Keratinocyte (primary cell): ENCODE measurements around the gene SPRING1. TPM values are rescaled to one million over a fixed set of nuclear protein-coding genes. Genes with fewer than 3 reads are reported as not detected.
"Not testable (repeated sequence)": the region's sequence is repeated elsewhere in the genome, so short reads cannot be mapped to it uniquely, and the experiment has no call there.

Source experiments
- DNase-seq: peaks from one replicate; pipeline ENCODE4 v3.0.0-alpha.2; 2011; ENCODE audit warnings: low read depth, missing footprints, low spot score
- FAIRE-seq: peaks from 2 replicates; lab custom pipeline; 2011; peaks lifted over from hg19 to GRCh38; lab: Jason Lieb, UNC
- H2AFZ ChIP-seq: 2 replicates; pipeline ENCODE4 v1.6.0; 2012; ENCODE audit warnings: low read length, control low read depth, inconsistent platforms; ENCODE audit not compliant: control insufficient read depth
- H3K27ac ChIP-seq: 2 replicates; pipeline ENCODE4 v1.5.1; 2011; ENCODE audit warnings: low read length; ENCODE audit not compliant: control insufficient read depth, insufficient read depth
- H3K27me3 ChIP-seq: 3 replicates; pipeline ENCODE4 v1.6.0; 2011; ENCODE audit warnings: low read length; ENCODE audit not compliant: control insufficient read depth, insufficient read depth; ENCODE audit errors: extremely low read depth
- H3K36me3 ChIP-seq, 2 experiments: 2 replicates in 1 of 2; 3 replicates in 1 of 2; pipeline ENCODE4 v1.5.1; 2011; ENCODE audit warnings: low read length in 2 of 2, mild to moderate bottlenecking in 1 of 2; ENCODE audit not compliant: control insufficient read depth in 2 of 2, insufficient read depth in 2 of 2; ENCODE audit errors: extremely low read depth in 1 of 2
- H3K4me1 ChIP-seq: 3 replicates; pipeline ENCODE4 v1.5.1; 2011; ENCODE audit warnings: low read length; ENCODE audit not compliant: control insufficient read depth, insufficient read depth; ENCODE audit errors: extremely low read depth
- H3K4me2 ChIP-seq: 3 replicates; pipeline ENCODE4 v1.6.0; 2011; ENCODE audit warnings: low read depth, low read length; ENCODE audit not compliant: control insufficient read depth, insufficient read depth; ENCODE audit errors: extremely low read depth
- H3K4me3 ChIP-seq, 3 experiments: fragments of 200-600 bp in 1 of 3; sonication (generic) in 1 of 3; 2 replicates in 2 of 3; 3 replicates in 1 of 3; pipeline ENCODE4 v1.5.1; 2011 to 2016; ENCODE audit warnings: low read length in 3 of 3, mild to moderate bottlenecking in 3 of 3, control low read depth in 2 of 3, inconsistent platforms in 1 of 3, low read depth in 1 of 3, mixed read lengths in 1 of 3, mixed run types in 1 of 3, moderate library complexity in 1 of 3; ENCODE audit not compliant: control insufficient read depth in 2 of 3, insufficient read depth in 2 of 3; ENCODE audit errors: extremely low read depth in 1 of 3
- H3K79me2 ChIP-seq: 2 replicates; pipeline ENCODE4 v1.6.0; 2012; ENCODE audit warnings: low read length; ENCODE audit not compliant: control insufficient read depth, insufficient read depth
- H3K9ac ChIP-seq: 3 replicates; pipeline ENCODE4 v1.6.0; 2011; ENCODE audit warnings: low read length; ENCODE audit not compliant: control insufficient read depth, insufficient read depth; ENCODE audit errors: extremely low read depth
- H3K9me1 ChIP-seq: 3 replicates; pipeline ENCODE4 v1.6.0; 2011; ENCODE audit warnings: low read length; ENCODE audit not compliant: control insufficient read depth, insufficient read depth; ENCODE audit errors: extremely low read depth
- H3K9me3 ChIP-seq: 2 replicates; pipeline ENCODE4 v1.5.1; 2012; ENCODE audit warnings: low read depth, low read length; ENCODE audit not compliant: control insufficient read depth
- H4K20me1 ChIP-seq: 3 replicates; pipeline ENCODE4 v1.6.0; 2011; ENCODE audit warnings: low read length; ENCODE audit not compliant: control insufficient read depth, insufficient read depth; ENCODE audit errors: extremely low read depth
- EZH2 ChIP-seq: IDR thresholded peaks from one replicate; pipeline ENCODE4 v1.6.1; 2012; ENCODE audit warnings: inconsistent platforms, mild to moderate bottlenecking, low read length, moderate library complexity
- dilution Hi-C: fragments of 300-500 bp; cut with MboI; formaldehyde crosslinking; loops from one replicate; pipeline ENCODE4 v1.7.0; 2020; ENCODE audit warnings: low sequenced_read_pairs; ENCODE audit not compliant: extremely low pct_ligation_motif_present
- polyA plus RNA-seq, 5 experiments: library from polyadenylated mRNA; depleted of rRNA in 3 of 5; stranded (reverse) in 3 of 5; stranded (forward) in 1 of 5; unstranded in 1 of 5; fragments of >200 nt; gene quantifications; 1 replicate in 1 of 5; 2 replicates in 3 of 5; 3 replicates in 1 of 5; pipeline versions ENCODE4 v1.2.1 to v1.2.3, GENCODE V29; 2011 to 2012; ENCODE audit warnings: missing spikeins in 2 of 5, low read depth in 1 of 5, low replicate concordance in 1 of 5
- TF ChIP-seq, protein P1 (sequence below), 3 experiments: IDR thresholded peaks in 1 of 3; conservative IDR thresholded peaks in 1 of 3; optimal IDR thresholded peaks in 1 of 3; 2 replicates in 2 of 3; 3 replicates in 1 of 3; pipeline versions ENCODE3 to v1.5.1; 2011; ENCODE audit warnings: low read length in 3 of 3, mild to moderate bottlenecking in 3 of 3, moderate library complexity in 2 of 3, control low read depth in 1 of 3, inconsistent platforms in 1 of 3; ENCODE audit not compliant: insufficient read depth in 2 of 3; ENCODE audit errors: extremely low read depth in 1 of 3

Gene SPRING1
- polyA plus RNA-seq, 1 donor (not counting 4 experiments of a cell fraction or from before 2014, with no cell fraction given) = 17.1 TPM

DNA sequence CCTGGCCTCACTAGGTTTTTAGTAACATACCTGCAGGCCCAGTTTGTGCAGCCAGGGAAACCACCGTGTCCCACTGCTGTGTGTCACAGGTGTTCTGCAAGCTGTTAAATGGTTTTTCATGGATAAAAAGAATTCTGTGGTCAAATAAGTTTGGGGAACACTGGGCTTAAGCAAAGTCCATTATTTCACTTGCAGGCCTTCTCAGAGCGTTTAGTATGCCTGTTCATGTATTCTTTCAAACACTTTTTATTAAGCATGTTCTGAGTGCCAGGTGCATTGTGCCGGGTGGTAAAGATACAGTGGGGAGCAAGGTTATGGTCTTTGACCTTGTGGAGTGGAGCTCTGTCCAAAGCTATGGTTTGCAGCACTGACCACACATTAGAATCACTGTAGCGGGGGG, 7.7 kb upstream of the SPRING1 start:
- no peak overlapping the region for H3K4me3 ChIP-seq

DNA sequence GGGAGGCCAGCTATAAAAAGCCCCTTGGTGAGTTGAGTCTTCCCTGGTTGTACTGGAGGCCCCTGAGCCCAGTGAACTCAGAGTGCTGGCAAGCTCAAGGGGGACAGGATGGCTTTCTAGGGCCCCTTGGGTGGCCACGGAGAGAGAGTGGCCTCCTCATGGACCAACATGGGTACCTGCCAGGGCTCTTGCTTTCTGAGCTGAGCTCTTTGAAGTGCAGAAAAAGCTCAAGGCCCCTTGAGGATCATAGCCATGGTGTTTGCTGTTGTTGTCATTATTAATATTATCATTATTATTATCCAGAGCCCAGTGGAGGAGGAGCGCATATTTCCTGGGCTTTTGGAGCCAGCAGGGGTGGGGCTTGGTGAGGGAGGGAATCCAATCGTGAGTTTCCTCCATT, 6.9 kb upstream of the SPRING1 start:
- FAIRE-seq (no peak), DNase-seq (no peak)
- Histone ChIP-seq H3K4me1 (no peaks in the 10 kb centered on the region), H3K9me1 (no peaks in the 10 kb centered on the region), H3K27me3 (no peaks in the 10 kb centered on the region), H3K4me3 (no peak overlapping the region), H2AFZ (no peak overlapping the region), H3K9me3 (no peaks in the 10 kb centered on the region), H3K36me3 (no peaks in the 10 kb centered on the region), H3K9ac (no peak overlapping the region), H3K4me2 (no peak overlapping the region), H3K79me2 (no peaks in the 10 kb centered on the region), H3K27ac (no peak overlapping the region), H4K20me1 (no peaks in the 10 kb centered on the region)
- dilution Hi-C loops = no loop called here
- TF ChIP-seq, protein P1, sequence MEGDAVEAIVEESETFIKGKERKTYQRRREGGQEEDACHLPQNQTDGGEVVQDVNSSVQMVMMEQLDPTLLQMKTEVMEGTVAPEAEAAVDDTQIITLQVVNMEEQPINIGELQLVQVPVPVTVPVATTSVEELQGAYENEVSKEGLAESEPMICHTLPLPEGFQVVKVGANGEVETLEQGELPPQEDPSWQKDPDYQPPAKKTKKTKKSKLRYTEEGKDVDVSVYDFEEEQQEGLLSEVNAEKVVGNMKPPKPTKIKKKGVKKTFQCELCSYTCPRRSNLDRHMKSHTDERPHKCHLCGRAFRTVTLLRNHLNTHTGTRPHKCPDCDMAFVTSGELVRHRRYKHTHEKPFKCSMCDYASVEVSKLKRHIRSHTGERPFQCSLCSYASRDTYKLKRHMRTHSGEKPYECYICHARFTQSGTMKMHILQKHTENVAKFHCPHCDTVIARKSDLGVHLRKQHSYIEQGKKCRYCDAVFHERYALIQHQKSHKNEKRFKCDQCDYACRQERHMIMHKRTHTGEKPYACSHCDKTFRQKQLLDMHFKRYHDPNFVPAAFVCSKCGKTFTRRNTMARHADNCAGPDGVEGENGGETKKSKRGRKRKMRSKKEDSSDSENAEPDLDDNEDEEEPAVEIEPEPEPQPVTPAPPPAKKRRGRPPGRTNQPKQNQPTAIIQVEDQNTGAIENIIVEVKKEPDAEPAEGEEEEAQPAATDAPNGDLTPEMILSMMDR (optimal IDR thresholded peaks at IDR 0.05 in 1 of 3, IDR thresholded peaks at IDR 0.05 in 1 of 3, conservative IDR thresholded peaks at IDR 0.05 in 1 of 3; ENCODE audit: extremely low read depth in 1 of 3, insufficient read depth in 2 of 3, low read length in 3 of 3) = no peak
- no peak for TF ChIP-seq EZH2

More for the DNA sequence above, 7.7 kb upstream of the SPRING1 start:
- no peaks in the 10 kb centered on the region for H3K36me3 ChIP-seq
- no peaks in the 10 kb centered on the region for H4K20me1 ChIP-seq
- no peaks in the 10 kb centered on the region for H3K4me1 ChIP-seq
- no peak for TF ChIP-seq EZH2
- TF ChIP-seq, protein P1 (optimal IDR thresholded peaks at IDR 0.05 in 1 of 3, IDR thresholded peaks at IDR 0.05 in 1 of 3, conservative IDR thresholded peaks at IDR 0.05 in 1 of 3; ENCODE audit: extremely low read depth in 1 of 3, insufficient read depth in 2 of 3, low read length in 3 of 3) = no peak
- no peak for DNase-seq
- FAIRE-seq = no peak
- H3K9ac ChIP-seq = no peak overlapping the region
- H3K9me1 ChIP-seq = no peaks in the 10 kb centered on the region
- H3K9me3 ChIP-seq = no peaks in the 10 kb centered on the region
- no peaks in the 10 kb centered on the region for H3K79me2 ChIP-seq
- dilution Hi-C loops = no loop called here
- H3K27me3 ChIP-seq = no peaks in the 10 kb centered on the region
- H2AFZ ChIP-seq = no peak overlapping the region
- H3K4me2 ChIP-seq = no peak overlapping the region
- no peak overlapping the region for H3K27ac ChIP-seq

DNA sequence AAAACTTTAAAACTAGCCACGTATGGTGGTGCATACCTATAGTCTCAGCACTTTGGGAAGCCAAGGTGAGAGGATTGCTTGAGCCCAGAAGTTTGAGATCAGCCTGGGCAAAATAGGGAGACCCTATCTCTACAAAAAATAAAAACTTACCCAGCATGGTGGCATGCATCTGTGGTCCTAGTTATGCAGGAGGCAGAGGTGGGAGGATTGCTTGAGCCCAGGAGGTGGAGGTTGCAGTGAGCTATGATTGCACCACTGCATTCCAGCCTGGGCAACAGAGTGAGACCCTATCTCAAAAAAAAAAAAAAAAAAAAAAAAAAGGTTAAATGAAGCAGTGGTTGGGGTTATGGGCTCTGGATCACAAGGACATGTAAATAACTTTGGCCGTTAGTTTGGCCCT, 4.9 kb upstream of the SPRING1 start:
- H3K9ac ChIP-seq, H3K27ac ChIP-seq, H3K9me1 ChIP-seq, H2AFZ ChIP-seq, H3K36me3 ChIP-seq, dilution Hi-C loops, FAIRE-seq, H3K4me1 ChIP-seq, H3K9me3 ChIP-seq, H4K20me1 ChIP-seq, H3K4me3 ChIP-seq, DNase-seq, H3K4me2 ChIP-seq, H3K27me3 ChIP-seq, H3K79me2 ChIP-seq: not testable (repeated sequence)
